ENCODE data around the gene FSD2. TPM values are rescaled to one million over a fixed set of nuclear protein-coding genes. Genes with fewer than 3 reads are reported as not detected.

The FSD2 gene
- total RNA-seq, 1 experiment from 2014 or later, result not detected

- TF ChIP-seq EZH2 (IDR thresholded peaks at IDR 0.05; ENCODE audit: low read depth), result no peak
- peak; percentile 65 for TF ChIP-seq CTCF (conservative IDR thresholded peaks at IDR 0.05)
- Histone ChIP-seq H4K20me1 (ENCODE audit: insufficient read depth) (no peaks in the 10 kb centered on the region), H3F3A (ENCODE audit: insufficient read depth, low read depth) (no peaks in the 10 kb centered on the region), H3K79me2 (ENCODE audit: low read depth) (no peaks in the 10 kb centered on the region), H3K4me3 (no peak overlapping the region), H3K9me3 (ENCODE audit: insufficient read depth, low read depth) (no peaks in the 10 kb centered on the region), H2AFZ (no peak overlapping the region), H3K27ac (no peak overlapping the region), H3K27me3 (ENCODE audit: insufficient read depth, low read depth) (no peaks in the 10 kb centered on the region), H3K36me3 (ENCODE audit: low read depth) (no peaks in the 10 kb centered on the region), H3K9me2 (ENCODE audit: insufficient read depth) (no peaks in the 10 kb centered on the region), H3K4me2 (no peak overlapping the region), H3K4me1 (replicated peaks; ENCODE audit: insufficient read depth) (no peaks in the 10 kb centered on the region)
- peak; percentile 44 to 46 for DNase-seq
- ChIA-PET CTCF (no interaction called here), POLR2A (ENCODE audit: unreplicated experiment) (interaction anchor here (0.6 kb wide), 1 partner anchor 589 kb away, joined by 26 read pairs; no protein-coding TSS in a partner anchor)
- BruUV-seq (replicated peaks), result no TSS peak
- intact Hi-C loops (cut with micrococcal nuclease; ENCODE audit: unreplicated experiment), result loop anchor here (2.0 to 5.0 kb wide), 2 partner anchors 137 to 151 kb away; partner anchors contain the start of gene RAMAC
These were observed 44.0 kb upstream of the FSD2 start for GRCh38 chr15:82849556-82850512.

- no peak overlapping the region for H2AFZ ChIP-seq
- no peaks in the 10 kb centered on the region for H3K9me2 ChIP-seq (ENCODE audit: insufficient read depth)
- intact Hi-C loops (cut with micrococcal nuclease; ENCODE audit: unreplicated experiment), result loop anchor here (2.0 to 5.0 kb wide), 2 partner anchors 139 to 152 kb away; partner anchors contain the start of gene RAMAC
- ChIA-PET CTCF (no interaction called here), POLR2A (ENCODE audit: unreplicated experiment) (no interaction called here)
- no peaks in the 10 kb centered on the region for H3K79me2 ChIP-seq (ENCODE audit: low read depth)
- no peak overlapping the region for H3K4me2 ChIP-seq
- no peak overlapping the region for H3K4me3 ChIP-seq
- H3F3A ChIP-seq (ENCODE audit: insufficient read depth, low read depth), result no peaks in the 10 kb centered on the region
- no peaks in the 10 kb centered on the region for H3K4me1 ChIP-seq (replicated peaks; ENCODE audit: insufficient read depth)
- no peaks in the 10 kb centered on the region for H3K36me3 ChIP-seq (ENCODE audit: low read depth)
- no TSS peak for BruUV-seq (replicated peaks)
- DNase-seq, result no peak
- H4K20me1 ChIP-seq (ENCODE audit: insufficient read depth), result no peaks in the 10 kb centered on the region
- no peak overlapping the region for H3K27ac ChIP-seq
- TF ChIP-seq CTCF (conservative IDR thresholded peaks at IDR 0.05) (no peak), EZH2 (IDR thresholded peaks at IDR 0.05; ENCODE audit: low read depth) (no peak)
- no peaks in the 10 kb centered on the region for H3K27me3 ChIP-seq (ENCODE audit: insufficient read depth, low read depth)
- no peaks in the 10 kb centered on the region for H3K9me3 ChIP-seq (ENCODE audit: insufficient read depth, low read depth)
These were observed 42.5 kb upstream of the FSD2 start for GRCh38 chr15:82848241-82848993.

- no TSS peak for BruUV-seq (replicated peaks)
- Histone ChIP-seq H3K4me3 (no peak overlapping the region), H2AFZ (no peak overlapping the region), H3K27me3 (ENCODE audit: insufficient read depth, low read depth) (no peaks in the 10 kb centered on the region), H3K4me2 (no peak overlapping the region), H4K20me1 (ENCODE audit: insufficient read depth) (no peaks in the 10 kb centered on the region), H3F3A (ENCODE audit: insufficient read depth, low read depth) (no peaks in the 10 kb centered on the region), H3K27ac (no peak overlapping the region), H3K36me3 (ENCODE audit: low read depth) (no peaks in the 10 kb centered on the region), H3K9me3 (ENCODE audit: insufficient read depth, low read depth) (no peaks in the 10 kb centered on the region), H3K4me1 (replicated peaks; ENCODE audit: insufficient read depth) (no peaks in the 10 kb centered on the region), H3K9me2 (ENCODE audit: insufficient read depth) (no peaks in the 10 kb centered on the region), H3K79me2 (ENCODE audit: low read depth) (no peaks in the 10 kb centered on the region)
- DNase-seq, result no peak
- intact Hi-C loops (cut with micrococcal nuclease; ENCODE audit: unreplicated experiment), result loop anchor here (2.0 to 5.0 kb wide), 2 partner anchors 140 to 153 kb away; partner anchors contain the start of gene RAMAC
- POLR2A ChIA-PET (ENCODE audit: unreplicated experiment), result interaction anchor here (0.5 kb wide), 1 partner anchor 1818 kb away, joined by 4 read pairs; no protein-coding TSS in a partner anchor
- TF ChIP-seq CTCF (conservative IDR thresholded peaks at IDR 0.05) (no peak), EZH2 (IDR thresholded peaks at IDR 0.05; ENCODE audit: low read depth) (no peak)
- CTCF ChIA-PET, result no interaction called here
These were observed 41.8 kb upstream of the FSD2 start for GRCh38 chr15:82847703-82848102.
